NCI-H2107 (cell line): ENCODE results near the gene ZHX3.

Source experiments
- DNase-seq: peaks from one replicate; lab custom pipeline; 2025; lab: John Stamatoyannopoulos, UW

The ZHX3 gene

GRCh38 chr20:41224281-41224680 is 93.2 kb downstream of the ZHX3 start:
- no peak for DNase-seq

GRCh38 chr20:41223112-41223511 is 94.4 kb downstream of the ZHX3 start:
- no peak for DNase-seq

- no peak for DNase-seq
These were observed 94.8 kb downstream of the ZHX3 start for GRCh38 chr20:41222703-41223102.

- no peak for DNase-seq
These were observed 95.2 kb downstream of the ZHX3 start for GRCh38 chr20:41222296-41222695.

- no peak for DNase-seq
These were observed 95.8 kb downstream of the ZHX3 start for GRCh38 chr20:41221614-41222218.

- DNase-seq = no peak
These were observed 97.7 kb downstream of the ZHX3 start for GRCh38 chr20:41219824-41220223.

GRCh38 chr20:41218466-41218865 is 99.1 kb downstream of the ZHX3 start:
- no peak for DNase-seq

- DNase-seq = no peak
These were observed 100.1 kb downstream of the ZHX3 start for GRCh38 chr20:41217422-41217821.

GRCh38 chr20:41214666-41215065 is 102.9 kb downstream of the ZHX3 start:
- DNase-seq = no peak

GRCh38 chr20:41214202-41214601 is 103.3 kb downstream of the ZHX3 start:
- no peak for DNase-seq

GRCh38 chr20:41213150-41213820 is 104.2 kb downstream of the ZHX3 start:
- DNase-seq = no peak

GRCh38 chr20:41205313-41205712 is 112.2 kb downstream of the ZHX3 start:
- DNase-seq = no peak

- no peak for DNase-seq
These were observed 112.9 kb downstream of the ZHX3 start for GRCh38 chr20:41204304-41205265.

GRCh38 chr20:41203660-41204059 is 113.9 kb downstream of the ZHX3 start:
- DNase-seq = no peak

GRCh38 chr20:41202426-41202825 is 115.1 kb downstream of the ZHX3 start:
- DNase-seq = no peak

- DNase-seq = no peak
These were observed 115.8 kb downstream of the ZHX3 start for GRCh38 chr20:41201760-41202159.

- no peak for DNase-seq
These were observed 116.9 kb downstream of the ZHX3 start for GRCh38 chr20:41200446-41201202.

- no peak for DNase-seq
These were observed 119.1 kb downstream of the ZHX3 start for GRCh38 chr20:41198443-41198842.

- no peak for DNase-seq
These were observed 120.8 kb downstream of the ZHX3 start for GRCh38 chr20:41196653-41197225.

GRCh38 chr20:41192575-41192974 is 125.0 kb downstream of the ZHX3 start:
- no peak for DNase-seq

- DNase-seq = no peak
These were observed 125.7 kb downstream of the ZHX3 start for GRCh38 chr20:41191562-41192500.
